ENCODE measurements around the gene PPP2R5C. TPM values are rescaled to one million over a fixed set of nuclear protein-coding genes. Genes with fewer than 3 reads are reported as not detected.

The PPP2R5C gene
- total and polyA plus RNA-seq, 9 of the 15 experiments (the other 6 are each of a cell fraction or from before 2014, with no cell fraction given), result 284 to 617 (median 395) TPM

- TF ChIP-seq CREM (IDR thresholded peaks at IDR 0.05; ENCODE audit: low read depth) (peak; percentile 27; the same call in 1 of the 2 replicates), ZEB2 (IDR thresholded peaks at IDR 0.05) (peak; percentile 41; the same call in 1 of the 2 replicates), FOXK1 (CRISPR knock-in tag; IDR thresholded peaks at IDR 0.05; ENCODE audit: borderline replicate concordance) (0 out of 2 replicates have a peak, but pooled peaks have one; percentile 32), CSDE1 (IDR thresholded peaks at IDR 0.05) (no peak), REST (IDR thresholded peaks at IDR 0.05; ENCODE audit: borderline replicate concordance) (peak; percentile 53), REST (CRISPR knock-in tag; IDR thresholded peaks at IDR 0.05; ENCODE audit: low read depth) (no peak), SMC3 (conservative IDR thresholded peaks at IDR 0.05; ENCODE audit: insufficient read depth, low read depth, low read length) (peak; percentile 38; the same call in 1 of the 2 replicates), ARID4B (CRISPR knock-in tag; IDR thresholded peaks at IDR 0.05) (no peak), TEAD4 (IDR thresholded peaks at IDR 0.05; ENCODE audit: low read length) (peak; percentile 45; the same call in 1 of the 2 replicates), TEAD4 (CRISPR knock-in tag; IDR thresholded peaks at IDR 0.05; ENCODE audit: borderline replicate concordance) (no peak), CTBP1 (IDR thresholded peaks at IDR 0.05; ENCODE audit: borderline replicate concordance) (peak; percentile 60; the same call in 1 of the 2 replicates), ZBTB7A (IDR thresholded peaks at IDR 0.05; ENCODE audit: borderline replicate concordance, control insufficient read depth, low read depth, low read length) (peak; percentile 40; the same call in 1 of the 2 replicates), MEIS2 (IDR thresholded peaks at IDR 0.05; ENCODE audit: partially characterized antibody) (peak; percentile 59), MYC (IDR thresholded peaks at IDR 0.05; ENCODE audit: low read depth, low read length) (peak; percentile 60; the same call in 1 of the 2 replicates), MYC (CRISPR knock-in tag; IDR thresholded peaks at IDR 0.05; ENCODE audit: borderline replicate concordance, low read depth) (no peak), TEAD1 (CRISPR knock-in tag; IDR thresholded peaks at IDR 0.05) (peak in 1 of 2 experiments; percentile 86; a peak in 1 of 4 replicates)
Measured at GRCh38 chr14:101961011-101961721, 199.7 kb downstream of the PPP2R5C start (continued).
